Stimulated activated CD8-positive, alpha-beta memory T cell treated with anti-CD3 and anti-CD28 coated beads, Interleukin-15, amount 100 ng/mL, for 48 hours (primary cell): Measurements from ENCODE around the gene CREB3L2.
"Not testable (repeated sequence)": the region's sequence is repeated elsewhere in the genome, so short reads cannot be mapped to it uniquely, and the experiment has no call there.

Source experiments
- DNase-seq, 2 donors: peaks; one replicate each; pipeline ENCODE4 v3.0.0-alpha.2; 2020; ENCODE audit warnings: low read depth in 2 of 2

CREB3L2 gene

DNA sequence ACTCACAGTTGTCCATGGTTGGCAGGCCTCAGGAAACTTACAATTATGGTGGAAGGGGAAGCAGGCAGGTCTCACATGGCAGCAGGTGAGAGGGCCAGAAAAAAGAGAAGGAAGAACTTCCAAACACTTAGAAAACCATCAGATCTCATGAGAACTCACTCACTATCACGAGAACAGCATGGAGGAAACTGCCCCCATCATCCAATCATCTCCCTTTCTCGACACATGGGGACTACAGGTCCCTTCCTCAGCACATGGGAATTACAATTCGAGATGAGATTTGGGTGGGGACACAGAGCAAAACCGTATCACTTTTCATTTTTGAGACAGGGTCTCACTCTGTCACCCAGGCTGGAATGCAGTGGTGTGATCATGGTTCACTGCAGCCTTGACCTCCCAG lies 12.3 kb upstream of the CREB3L2 start:
- DNase-seq = not testable (repeated sequence)

DNA sequence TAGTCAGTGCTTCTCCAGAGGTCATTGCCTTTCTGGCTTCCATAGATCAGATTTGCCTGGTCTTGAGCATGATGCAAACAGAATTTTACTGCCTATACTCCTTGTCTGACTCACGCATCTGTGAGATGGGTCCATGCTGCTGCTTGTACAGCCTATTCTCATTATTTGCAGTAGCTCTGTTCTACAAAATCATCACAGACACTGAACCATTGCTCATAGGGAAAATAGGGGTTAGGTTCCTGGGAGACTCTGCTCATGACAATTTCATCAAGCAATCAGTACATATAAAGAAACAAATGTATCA lies 7.4 kb upstream of the CREB3L2 start:
- no peak for DNase-seq

- no peak for DNase-seq
Measured at GRCh38 chr7:138008588-138009349, 6.9 kb upstream of the CREB3L2 start.

DNA sequence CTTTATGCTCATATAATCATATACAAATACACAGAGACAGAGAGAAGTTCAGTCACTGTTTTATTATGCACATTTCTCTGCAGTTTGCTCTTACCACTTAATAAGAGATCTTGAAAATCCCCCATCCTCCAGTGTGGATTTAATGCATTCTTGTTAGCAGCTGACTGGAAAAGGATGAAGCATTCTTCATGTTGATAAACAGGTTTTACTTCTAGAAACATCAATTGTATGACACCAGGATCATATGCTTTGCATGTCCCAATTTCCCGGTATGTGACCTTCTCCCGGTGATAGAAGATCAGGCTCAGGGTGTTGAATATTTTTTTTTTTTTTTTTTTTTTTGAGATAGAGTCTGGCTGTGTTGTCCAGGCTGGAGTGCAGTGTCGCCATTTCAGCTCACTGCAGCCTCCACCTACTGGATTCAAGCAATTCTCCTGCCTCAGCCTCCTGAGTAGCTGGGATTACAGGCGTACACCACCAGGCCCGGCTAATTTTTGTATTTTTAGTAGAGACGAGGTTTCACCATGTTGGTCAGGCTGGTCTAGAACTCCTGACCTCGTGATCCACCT lies 6.2 kb upstream of the CREB3L2 start:
- DNase-seq = no peak

DNA sequence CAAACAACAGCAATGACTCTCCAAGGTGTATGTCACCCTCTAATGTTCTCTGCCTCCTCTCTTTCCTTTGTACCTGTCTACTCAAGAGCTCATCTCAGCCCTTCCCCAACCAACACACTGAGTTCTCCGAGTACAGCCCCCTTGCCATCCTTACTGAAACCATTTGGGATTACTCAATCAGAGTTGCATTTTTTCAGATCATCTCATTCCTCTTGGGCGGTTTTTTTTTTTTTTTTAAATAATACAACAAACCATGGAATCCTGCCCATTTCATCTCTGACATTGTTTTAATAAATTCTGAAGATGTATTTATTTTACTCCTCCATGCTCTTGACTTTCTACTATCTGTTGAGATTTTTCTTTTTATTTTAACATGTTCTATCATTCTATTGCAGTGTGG lies 4.2 kb upstream of the CREB3L2 start:
- DNase-seq = no peak

DNA sequence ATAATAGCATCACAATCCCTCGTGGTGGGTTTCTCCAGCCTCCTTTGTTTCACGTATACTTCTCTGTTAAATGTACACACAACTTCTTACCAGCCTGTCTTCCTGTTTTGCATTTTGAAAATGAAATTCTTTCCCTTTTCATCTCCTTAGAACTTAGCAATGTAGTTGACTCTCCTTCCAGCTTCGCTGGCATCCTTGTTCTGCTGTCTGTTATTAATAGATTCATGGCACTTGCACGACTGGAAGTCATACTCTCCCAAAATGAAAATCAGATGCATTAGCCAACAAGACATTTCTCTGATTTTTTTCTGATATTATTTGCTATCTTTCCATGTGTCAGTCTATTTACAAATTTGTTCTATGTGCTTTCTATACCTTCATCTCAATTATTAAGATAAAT lies 3.0 kb upstream of the CREB3L2 start:
- DNase-seq = no peak

- no peak for DNase-seq
Measured at GRCh38 chr7:138004046-138004445, 2.2 kb upstream of the CREB3L2 start.

- DNase-seq = no peak
Measured at GRCh38 chr7:138002828-138003189, 923 bp upstream of the CREB3L2 start.

DNA sequence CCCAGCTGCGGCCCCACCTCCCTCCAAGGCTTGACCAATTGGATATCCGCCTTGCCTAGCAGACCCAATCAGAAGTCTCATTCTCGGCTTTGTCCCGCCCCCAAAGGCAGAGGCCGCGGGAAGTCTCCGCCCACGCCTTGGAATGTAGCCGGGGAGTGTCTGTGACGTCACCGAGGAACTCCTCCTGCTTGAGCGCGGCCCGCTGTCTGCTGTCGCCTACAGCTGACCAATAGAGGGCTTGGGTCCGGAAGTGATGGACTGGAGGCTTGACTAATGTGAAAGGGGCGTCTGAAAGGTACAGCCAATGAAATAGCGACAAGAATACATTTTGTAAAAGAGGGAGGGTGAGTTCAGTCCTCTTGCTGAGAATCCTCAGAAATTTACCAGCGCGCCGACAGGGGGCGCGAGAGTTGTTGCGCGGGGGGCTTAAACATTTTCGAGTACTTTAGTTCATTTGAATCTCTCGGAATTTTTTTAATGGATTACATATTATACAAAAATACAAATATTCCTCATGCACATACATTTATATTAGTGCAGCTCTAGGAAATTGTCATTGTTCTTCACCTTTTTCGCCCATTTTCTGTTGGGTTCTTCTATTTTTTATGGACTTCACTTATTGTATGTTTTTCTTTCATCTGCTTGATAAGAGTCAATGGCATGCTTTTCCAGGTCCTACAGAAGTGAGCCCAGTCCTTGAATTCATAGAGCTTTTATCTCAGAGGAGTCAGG lies 376 bp upstream of the CREB3L2 start:
- peak; percentile 94 to 95 for DNase-seq

DNA sequence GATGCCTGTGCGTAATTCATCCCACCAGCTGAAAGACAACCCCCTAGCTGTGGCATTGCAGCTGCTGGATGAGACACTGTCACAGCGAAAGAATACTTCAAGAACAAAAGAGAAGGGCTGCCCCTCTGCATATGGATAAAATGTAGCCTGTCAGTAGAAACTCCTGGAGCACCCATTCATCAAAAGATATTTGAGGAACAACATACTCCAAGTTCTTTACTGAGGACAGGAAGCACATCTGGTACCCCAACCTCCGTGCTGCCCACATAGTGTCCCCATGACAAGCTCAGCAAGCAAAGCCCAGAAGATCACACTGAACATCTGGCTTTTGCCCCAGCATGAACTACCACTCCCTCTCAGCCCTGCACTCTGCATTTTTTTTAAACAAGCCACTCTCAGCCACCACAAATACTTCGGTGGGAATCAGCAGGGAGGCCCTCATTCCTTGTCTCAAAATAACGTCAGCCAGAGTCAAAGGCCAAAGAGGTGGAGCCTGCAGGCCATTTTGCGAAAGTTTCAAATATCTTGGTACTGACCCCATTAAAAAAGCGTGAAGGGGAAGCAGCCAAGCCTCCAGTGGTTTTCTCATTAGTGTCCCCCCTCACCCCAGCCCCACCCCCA lies 1.7 kb downstream of the CREB3L2 start:
- DNase-seq = no peak

DNA sequence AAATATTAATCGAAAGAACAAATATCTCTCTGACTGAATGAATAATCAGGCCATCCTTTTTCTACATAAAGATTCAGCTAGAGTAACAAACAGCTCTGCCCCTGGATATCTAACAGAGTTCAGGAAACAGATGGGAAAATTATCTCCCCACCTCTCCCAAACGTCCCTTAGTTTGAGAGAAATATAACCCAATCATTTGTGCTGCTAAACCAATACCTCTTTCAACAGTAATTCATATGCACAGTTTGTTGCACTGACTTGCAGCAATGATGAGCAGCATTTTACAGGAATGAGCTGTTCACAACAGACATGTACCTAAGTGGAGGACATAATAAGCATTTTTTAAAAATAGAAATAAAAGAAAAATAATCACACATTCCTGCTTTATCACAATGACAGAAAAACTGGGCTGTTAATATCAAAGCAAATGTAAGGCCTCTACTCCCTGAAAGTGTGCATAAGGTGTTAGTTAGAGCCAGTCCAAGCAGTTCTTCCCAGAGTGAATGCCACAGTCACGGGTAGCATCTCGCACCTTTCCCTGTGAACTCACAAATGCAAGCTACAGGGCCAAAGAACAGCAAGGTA lies 2.3 kb downstream of the CREB3L2 start:
- DNase-seq = no peak

DNA sequence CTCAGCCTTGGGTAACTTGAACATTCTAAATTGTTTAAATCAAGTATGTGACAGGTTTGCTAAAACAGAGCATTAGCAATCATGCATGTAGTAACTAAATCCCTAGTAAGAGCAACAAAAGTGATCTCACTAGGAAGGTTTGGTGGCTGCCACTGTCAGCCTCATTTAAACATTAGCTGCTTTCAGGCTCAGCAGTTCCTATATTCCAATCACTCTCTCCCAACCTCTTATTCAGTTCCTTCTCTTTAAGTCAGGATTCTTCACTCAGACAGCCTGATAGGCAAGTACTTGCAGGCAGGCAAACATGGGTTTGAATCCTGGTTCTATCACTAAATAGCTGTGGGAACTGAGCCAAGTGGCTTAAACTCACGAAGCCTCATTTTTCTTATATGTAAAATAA lies 3.6 kb downstream of the CREB3L2 start:
- no peak for DNase-seq

GRCh38 chr7:137996871-137997270 lies 5.0 kb downstream of the CREB3L2 start:
- DNase-seq = no peak

- no peak for DNase-seq
Measured at GRCh38 chr7:137996386-137996851, 5.5 kb downstream of the CREB3L2 start.

- no peak for DNase-seq
Measured at GRCh38 chr7:137994216-137994615, 7.7 kb downstream of the CREB3L2 start.

DNA sequence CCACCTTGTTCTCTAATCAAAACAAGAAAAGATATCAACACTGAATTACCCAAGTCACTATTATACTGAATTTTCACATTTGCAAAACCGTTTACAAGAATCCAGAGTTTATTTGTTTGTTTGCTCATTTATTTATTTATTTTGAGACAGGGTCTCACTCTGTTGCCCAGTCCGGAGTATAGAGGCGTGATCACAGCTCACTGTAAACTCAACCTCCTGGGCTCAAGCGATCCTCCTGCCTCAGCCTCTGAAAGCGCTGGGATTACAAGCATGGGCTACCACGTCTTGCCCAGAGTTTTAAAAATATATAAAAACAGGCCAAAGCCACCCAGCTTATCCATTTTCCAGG lies 8.5 kb downstream of the CREB3L2 start:
- no peak for DNase-seq

DNA sequence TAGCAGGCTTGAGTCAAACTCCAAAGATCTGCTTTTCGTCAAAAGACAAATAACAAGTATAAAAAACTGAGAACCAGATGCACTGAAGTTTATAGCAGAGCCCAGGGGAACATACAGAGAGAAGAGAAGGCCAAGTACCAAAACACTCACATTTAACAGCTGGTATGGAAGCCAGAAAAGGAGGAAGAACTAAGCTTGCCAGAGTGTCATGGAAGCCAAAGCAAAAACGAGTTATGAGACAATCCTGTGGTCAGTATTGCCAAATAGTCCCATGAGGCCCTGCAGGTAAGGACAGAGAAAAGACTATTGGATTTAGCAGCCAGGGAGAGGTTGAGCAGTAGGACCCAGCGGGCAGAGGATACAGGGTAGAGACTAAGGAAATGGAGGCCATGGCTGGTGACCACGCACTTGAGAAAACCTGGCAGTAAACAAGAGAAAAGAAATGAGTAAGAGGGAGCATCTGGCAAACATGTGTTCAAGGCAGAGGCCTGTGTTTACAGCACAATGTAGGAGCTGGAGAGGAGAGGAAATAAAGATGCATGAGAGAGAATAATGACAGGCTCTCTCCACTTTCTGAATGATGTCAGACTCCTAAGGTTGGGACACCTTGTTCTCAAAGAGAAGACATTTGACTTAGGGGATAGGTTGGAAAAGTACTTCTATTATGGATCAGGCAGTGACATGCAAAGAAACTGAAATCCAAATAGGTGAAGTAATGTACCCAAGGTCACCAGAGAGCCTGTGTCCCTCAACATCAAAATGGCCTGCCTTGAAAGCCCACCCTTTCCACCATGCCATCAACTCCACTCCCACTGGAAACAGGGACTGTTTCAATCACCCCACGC lies 9.1 kb downstream of the CREB3L2 start:
- peak in 1 of 2 donors; percentile 7 for DNase-seq

- DNase-seq = no peak
Measured at GRCh38 chr7:137992104-137992549, 9.8 kb downstream of the CREB3L2 start.

- DNase-seq = no peak
Measured at GRCh38 chr7:137990251-137990941, 11.5 kb downstream of the CREB3L2 start.

DNA sequence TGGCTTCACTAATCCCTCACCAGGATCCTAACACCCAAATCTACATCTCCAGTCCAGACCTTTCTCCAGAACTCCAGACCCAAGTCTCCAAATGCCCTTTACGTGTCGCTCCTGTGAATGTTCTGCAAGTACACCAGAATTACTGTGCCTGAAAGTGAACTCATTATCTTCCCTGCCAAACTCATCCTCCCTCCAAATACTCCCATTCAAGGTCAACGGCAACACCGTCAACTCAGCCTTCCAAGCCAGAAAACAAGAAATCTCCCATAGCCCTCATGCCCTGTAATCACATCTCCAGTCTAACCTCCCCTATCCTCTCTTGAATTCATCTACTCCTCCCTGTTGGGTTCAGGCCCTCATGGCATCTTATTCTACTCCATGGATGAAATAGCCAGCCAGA lies 12.3 kb downstream of the CREB3L2 start:
- DNase-seq = no peak

DNA sequence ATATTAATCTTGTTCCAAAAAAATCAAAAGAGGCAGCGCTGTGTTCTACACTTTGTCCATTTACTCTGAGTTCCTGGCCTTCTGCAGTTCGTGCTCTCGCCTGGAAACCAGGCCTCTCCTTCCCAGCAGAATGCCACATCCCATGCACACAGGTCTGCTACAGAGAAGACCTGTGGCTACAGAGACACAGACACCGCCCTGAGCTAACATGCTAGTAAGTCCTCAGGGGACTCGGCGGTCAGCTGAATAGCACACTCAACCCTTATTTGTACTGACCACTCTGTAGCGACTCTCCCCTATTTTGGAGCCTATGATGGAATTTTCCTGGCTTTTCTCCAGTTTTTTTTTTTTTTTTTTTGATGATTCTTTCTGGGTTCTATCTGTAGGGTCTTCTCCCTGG lies 12.8 kb downstream of the CREB3L2 start:
- DNase-seq = no peak
